ENCODE results near the gene WFS1.

The WFS1 gene

GRCh38 chr4:6226506-6226905 lies 43.1 kb upstream of the WFS1 start:
- Histone ChIP-seq H3K27me3 (ENCODE audit: low read length) (no peaks in the 10 kb centered on the region), H2AFZ (ENCODE audit: low read depth, low read length, severe bottlenecking) (no peak overlapping the region), H3K36me3 (ENCODE audit: low read length) (no peaks in the 10 kb centered on the region), H3K4me2 (ENCODE audit: low read depth, low read length, poor library complexity, severe bottlenecking) (no peak overlapping the region), H3K79me2 (ENCODE audit: insufficient read depth, low read length) (no peaks in the 10 kb centered on the region), H4K20me1 (ENCODE audit: low read depth, low read length) (no peaks in the 10 kb centered on the region), H3K9me3 (ENCODE audit: insufficient read depth, low read length) (no peaks in the 10 kb centered on the region), H3F3A (ENCODE audit: insufficient read depth) (no peaks in the 10 kb centered on the region), H3K9ac (ENCODE audit: low read length) (no peak overlapping the region), H3K4me3 (ENCODE audit: insufficient read depth, low read length, poor library complexity, severe bottlenecking) (no peak overlapping the region), H3K9me2 (replicated peaks; ENCODE audit: insufficient read depth, low read length) (no peaks in the 10 kb centered on the region), H3K27ac (ENCODE audit: low read depth, low read length) (no peak overlapping the region)
- no peak for TF ChIP-seq CTCF (IDR thresholded peaks at IDR 0.05; ENCODE audit: insufficient read depth, low read length, poor library complexity, severe bottlenecking)
- no peak for TF ChIP-seq EZH2phosphoT487 (conservative IDR thresholded peaks at IDR 0.05; ENCODE audit: low read length)

GRCh38 chr4:6227412-6228157 lies 42.1 kb upstream of the WFS1 start:
- no peak overlapping the region for H3K4me3 ChIP-seq (ENCODE audit: insufficient read depth, low read length, poor library complexity, severe bottlenecking)
- no peak for TF ChIP-seq CTCF (IDR thresholded peaks at IDR 0.05; ENCODE audit: insufficient read depth, low read length, poor library complexity, severe bottlenecking)
- no peak for TF ChIP-seq EZH2phosphoT487 (conservative IDR thresholded peaks at IDR 0.05; ENCODE audit: low read length)
- H3K79me2 ChIP-seq (ENCODE audit: insufficient read depth, low read length), result no peaks in the 10 kb centered on the region

GRCh38 chr4:6228158-6229067 lies 41.2 kb upstream of the WFS1 start:
- no peak overlapping the region for H3K9ac ChIP-seq (ENCODE audit: low read length)
- no peaks in the 10 kb centered on the region for H3F3A ChIP-seq (ENCODE audit: insufficient read depth)
- no peaks in the 10 kb centered on the region for H3K9me2 ChIP-seq (replicated peaks; ENCODE audit: insufficient read depth, low read length)
- H3K4me2 ChIP-seq (ENCODE audit: low read depth, low read length, poor library complexity, severe bottlenecking), result no peak overlapping the region
- H4K20me1 ChIP-seq (ENCODE audit: low read depth, low read length), result no peaks in the 10 kb centered on the region
- no peaks in the 10 kb centered on the region for H3K27me3 ChIP-seq (ENCODE audit: low read length)
- H3K4me3 ChIP-seq (ENCODE audit: insufficient read depth, low read length, poor library complexity, severe bottlenecking), result no peak overlapping the region
- H3K79me2 ChIP-seq (ENCODE audit: insufficient read depth, low read length), result no peaks in the 10 kb centered on the region
- no peaks in the 10 kb centered on the region for H3K36me3 ChIP-seq (ENCODE audit: low read length)
- no peak overlapping the region for H3K27ac ChIP-seq (ENCODE audit: low read depth, low read length)
- no peak for TF ChIP-seq CTCF (IDR thresholded peaks at IDR 0.05; ENCODE audit: insufficient read depth, low read length, poor library complexity, severe bottlenecking)
- H3K9me3 ChIP-seq (ENCODE audit: insufficient read depth, low read length), result no peaks in the 10 kb centered on the region
- no peak overlapping the region for H2AFZ ChIP-seq (ENCODE audit: low read depth, low read length, severe bottlenecking)

More at GRCh38 chr4:6227412-6228157, 42.1 kb upstream of the WFS1 start:
- Histone ChIP-seq H4K20me1 (ENCODE audit: low read depth, low read length) (no peaks in the 10 kb centered on the region), H3K27ac (ENCODE audit: low read depth, low read length) (no peak overlapping the region), H3K9ac (ENCODE audit: low read length) (no peak overlapping the region), H3K27me3 (ENCODE audit: low read length) (no peaks in the 10 kb centered on the region), H3K9me2 (replicated peaks; ENCODE audit: insufficient read depth, low read length) (no peaks in the 10 kb centered on the region), H3K9me3 (ENCODE audit: insufficient read depth, low read length) (no peaks in the 10 kb centered on the region), H3F3A (ENCODE audit: insufficient read depth) (no peaks in the 10 kb centered on the region), H2AFZ (ENCODE audit: low read depth, low read length, severe bottlenecking) (no peak overlapping the region), H3K4me2 (ENCODE audit: low read depth, low read length, poor library complexity, severe bottlenecking) (no peak overlapping the region), H3K36me3 (ENCODE audit: low read length) (no peaks in the 10 kb centered on the region)
